ENCODE results near the gene C6orf58.
A peak's percentile ranks its signal among the peaks of the same experiment; 100 is the strongest.

C6orf58 gene

DNA sequence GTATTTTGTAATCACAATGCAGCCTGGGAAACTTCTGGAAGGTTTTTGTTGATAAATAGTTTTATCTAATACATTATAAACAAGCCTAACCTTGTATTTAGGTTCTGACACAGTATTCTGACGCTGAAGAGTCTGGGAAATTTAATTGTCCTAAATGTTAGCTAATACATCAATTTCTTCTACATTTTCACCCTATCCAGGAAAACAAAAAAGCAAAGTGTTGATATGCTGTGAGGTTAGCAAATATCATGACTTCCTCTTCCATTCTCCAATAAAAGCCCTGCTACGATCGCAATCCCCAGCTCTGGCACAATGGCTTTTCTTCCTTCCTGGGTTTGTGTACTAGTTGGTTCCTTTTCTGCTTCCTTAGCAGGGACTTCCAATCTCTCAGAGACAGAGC lies at the start of gene C6orf58:
C6orf58 (plus strand) TSS at position 301 of the 400 bp plus-strand sequence; CDS start at position 313, 12 bp downstream.
- DNase-seq (ENCODE audit: low read depth), result no peak

GRCh38 chr6:127533011-127533410 lies 44.0 kb upstream of the C6orf58 start:
- DNase-seq (ENCODE audit: low read depth), result peak; percentile 44

GRCh38 chr6:127533736-127534135 lies 43.2 kb upstream of the C6orf58 start:
- no peak for DNase-seq (ENCODE audit: low read depth)

- DNase-seq (ENCODE audit: low read depth), result no peak
These were observed 38.2 kb upstream of the C6orf58 start for GRCh38 chr6:127538750-127539264.

GRCh38 chr6:127539272-127539671 lies 37.7 kb upstream of the C6orf58 start:
- peak; percentile 44 for DNase-seq (ENCODE audit: low read depth)

- DNase-seq (ENCODE audit: low read depth), result peak; percentile 19
These were observed 29.8 kb upstream of the C6orf58 start for GRCh38 chr6:127547215-127547614.

DNA sequence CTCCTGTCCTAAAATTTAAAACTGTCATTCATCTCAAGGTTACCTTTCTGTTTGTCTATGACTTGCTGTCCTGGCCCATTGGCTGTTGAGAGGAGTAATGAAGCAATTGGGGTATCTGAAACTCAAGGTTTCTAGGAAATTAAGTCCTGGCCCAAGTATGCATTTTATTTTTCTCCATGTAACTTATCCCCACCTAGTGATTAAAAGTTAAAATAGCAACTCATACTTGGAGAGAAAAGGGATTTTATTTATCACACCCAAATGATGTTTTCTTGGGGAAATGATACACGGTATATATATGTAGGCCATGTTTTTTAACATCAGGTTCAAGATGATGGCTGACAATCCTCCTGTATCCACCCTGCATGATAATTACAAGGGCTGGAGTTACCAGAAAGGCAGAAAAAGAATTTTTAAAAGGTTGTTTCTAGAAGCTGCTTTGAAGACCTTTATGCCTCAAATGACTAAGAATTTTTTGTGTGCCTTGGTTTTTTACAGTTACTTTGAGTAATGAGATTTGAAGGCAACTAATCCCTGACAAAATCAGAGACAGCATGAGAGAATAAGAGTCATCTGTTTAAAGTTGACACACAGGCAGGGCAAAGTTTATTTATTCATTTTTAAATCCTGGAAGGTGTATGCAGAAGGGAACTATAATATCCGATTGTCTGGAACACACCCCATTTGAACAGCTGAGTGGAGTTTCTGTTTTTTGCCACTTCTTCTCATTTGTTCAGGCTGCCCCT lies 28.9 kb upstream of the C6orf58 start:
- DNase-seq (ENCODE audit: low read depth), result peak; percentile 16

DNA sequence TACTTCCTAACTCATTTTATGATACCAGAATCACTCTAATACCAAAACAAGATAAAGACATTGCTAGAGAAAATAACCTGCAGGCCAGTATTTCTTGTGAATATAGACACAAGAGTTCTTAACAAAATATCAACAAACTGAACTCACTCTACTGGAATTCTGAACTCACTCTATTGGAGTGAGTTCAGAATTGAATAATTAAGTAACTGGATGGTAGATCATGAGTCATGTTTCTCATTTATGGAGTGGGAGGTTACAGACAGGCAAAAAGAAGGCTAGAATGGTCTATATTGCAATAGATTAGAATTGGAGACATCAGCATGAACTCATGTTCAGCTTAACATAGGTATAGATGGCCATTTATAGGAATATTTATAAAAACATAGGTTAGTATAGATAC lies 26.6 kb upstream of the C6orf58 start:
- DNase-seq (ENCODE audit: low read depth), result peak; percentile 50

DNA sequence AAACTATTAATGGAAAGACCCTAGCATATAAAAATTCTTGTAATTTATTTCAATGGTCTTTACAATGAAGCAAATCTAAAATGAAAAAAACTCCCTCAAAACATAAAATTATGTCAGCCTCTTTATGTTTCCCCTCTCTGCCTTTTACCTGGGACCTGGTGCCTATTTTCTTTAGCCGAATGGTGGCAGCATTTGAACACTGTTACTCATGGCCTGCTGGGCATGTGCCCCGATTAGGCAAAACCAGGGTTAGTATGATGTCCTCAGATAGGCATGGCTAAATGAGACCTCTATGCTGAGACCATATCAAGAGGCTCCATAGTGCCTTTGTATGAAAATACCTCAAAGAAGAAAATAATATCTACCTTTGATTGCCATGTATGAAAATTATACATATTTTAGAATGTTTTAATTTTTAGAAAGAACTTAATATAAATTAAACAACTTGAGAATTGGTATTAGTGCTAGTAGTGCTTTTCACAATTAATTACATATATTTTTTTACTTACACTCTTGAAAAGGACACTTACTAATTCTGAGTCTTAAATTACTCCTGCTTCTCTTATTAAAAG lies 22.5 kb upstream of the C6orf58 start:
- DNase-seq (ENCODE audit: low read depth), result peak; percentile 41

DNA sequence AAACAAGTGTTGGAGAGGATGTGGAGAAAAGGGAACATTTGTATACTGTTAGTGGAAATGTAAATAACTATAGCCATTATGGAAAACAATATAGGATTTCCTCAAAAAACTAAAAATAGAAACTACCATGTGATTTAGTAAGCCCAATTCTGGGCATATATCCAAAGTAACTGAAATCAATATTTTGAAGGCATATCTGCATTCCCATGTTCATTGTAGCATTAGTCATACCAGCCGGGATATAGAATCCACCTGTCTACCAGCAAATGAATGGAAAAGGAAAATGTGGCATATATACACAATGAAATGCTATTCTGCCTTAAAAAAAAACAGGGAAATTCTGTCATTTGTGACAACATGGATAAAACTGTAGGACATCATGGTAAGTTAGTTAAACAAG lies 15.3 kb upstream of the C6orf58 start:
- DNase-seq (ENCODE audit: low read depth), result no peak

- no peak for DNase-seq (ENCODE audit: low read depth)
These were observed 12.2 kb upstream of the C6orf58 start for GRCh38 chr6:127564761-127565160.

GRCh38 chr6:127566119-127566518 lies 10.9 kb upstream of the C6orf58 start:
- DNase-seq (ENCODE audit: low read depth), result no peak

GRCh38 chr6:127566651-127567050 lies 10.3 kb upstream of the C6orf58 start:
- DNase-seq (ENCODE audit: low read depth), result peak; percentile 56

GRCh38 chr6:127567476-127567875 lies 9.5 kb upstream of the C6orf58 start:
- DNase-seq (ENCODE audit: low read depth), result no peak

GRCh38 chr6:127570739-127571389 lies 6.1 kb upstream of the C6orf58 start:
- DNase-seq (ENCODE audit: low read depth), result peak; percentile 35

- peak; percentile 17 for DNase-seq (ENCODE audit: low read depth)
These were observed 1.9 kb downstream of the C6orf58 start for GRCh38 chr6:127578900-127579299.

GRCh38 chr6:127581576-127581975 lies 4.6 kb downstream of the C6orf58 start:
- no peak for DNase-seq (ENCODE audit: low read depth)

DNA sequence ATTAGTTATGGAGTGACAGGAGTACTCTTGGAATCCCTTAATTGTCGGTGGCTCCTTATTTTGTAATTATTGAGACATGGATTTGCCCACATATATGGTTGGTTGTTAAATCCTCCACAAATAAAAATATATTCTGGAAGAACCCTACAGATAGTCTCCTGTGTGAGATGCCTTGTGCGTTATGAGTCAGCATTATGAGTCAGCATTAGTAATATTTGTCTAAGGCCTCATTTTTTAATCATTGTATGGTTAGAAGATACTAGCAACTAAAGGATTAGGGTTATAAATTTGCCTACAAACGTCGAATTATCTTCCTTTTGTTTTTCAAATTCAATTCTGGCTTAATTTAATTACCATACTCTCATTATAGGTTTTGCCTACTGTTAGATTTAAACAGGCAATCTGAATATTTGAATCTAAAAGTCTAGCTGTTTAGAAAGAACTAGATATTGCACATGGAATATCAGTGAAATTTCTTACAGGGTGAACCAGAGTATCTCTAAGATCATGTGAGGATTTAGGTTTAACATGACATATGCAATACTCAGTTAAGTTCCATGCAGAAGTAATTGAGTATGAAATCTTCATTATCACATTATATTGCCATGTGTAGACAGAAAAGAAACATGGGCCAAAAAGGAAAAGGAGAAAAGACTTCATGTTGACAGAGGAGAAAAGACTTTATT lies 5.9 kb downstream of the C6orf58 start:
- DNase-seq (ENCODE audit: low read depth), result peak; percentile 75

GRCh38 chr6:127585123-127585522 lies 8.1 kb downstream of the C6orf58 start:
- no peak for DNase-seq (ENCODE audit: low read depth)

- DNase-seq (ENCODE audit: low read depth), result no peak
These were observed 9.4 kb downstream of the C6orf58 start for GRCh38 chr6:127586372-127586771.

DNA sequence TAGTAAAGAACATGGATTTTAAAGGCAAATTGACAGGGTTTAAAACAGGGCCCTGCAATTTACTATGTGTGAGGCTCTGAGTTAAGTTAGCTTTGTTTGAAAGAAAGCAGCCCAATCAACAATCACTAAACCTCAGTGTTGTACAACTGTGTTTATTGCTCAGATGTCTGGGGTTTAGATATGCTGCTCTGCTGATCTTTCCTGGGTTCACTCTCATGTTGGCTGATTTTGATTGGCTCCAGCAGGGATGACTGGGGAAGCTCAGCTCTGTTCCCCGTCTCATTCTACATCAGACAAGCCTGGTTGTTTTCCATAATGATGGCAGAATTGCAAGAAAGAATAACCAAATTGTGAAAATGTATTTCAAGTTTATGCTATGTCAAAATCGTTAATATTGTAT lies 10.9 kb downstream of the C6orf58 start:
- DNase-seq (ENCODE audit: low read depth), result no peak

GRCh38 chr6:127589135-127589534 lies 12.2 kb downstream of the C6orf58 start:
- DNase-seq (ENCODE audit: low read depth), result no peak

Data from amniotic epithelial cell (primary cell).